Limb (tissue), 2 donors: ENCODE measurements around the gene TMEM123.
"Not testable (repeated sequence)": the region's sequence is repeated elsewhere in the genome, so short reads cannot be mapped to it uniquely, and the experiment has no call there.

ENCODE experiments used
- DNase-seq, 2 donors: peaks; one replicate each; pipeline ENCODE4 v3.0.0-alpha.2; 2016; ENCODE audit errors: extremely low spot score in 2 of 2

The TMEM123 gene

GRCh38 chr11:102396708-102397563 lies 55.6 kb downstream of the TMEM123 start:
- DNase-seq: no peak

- DNase-seq: no peak
These were observed 56.7 kb downstream of the TMEM123 start for GRCh38 chr11:102395720-102396393.

- DNase-seq: no peak
These were observed 59.3 kb downstream of the TMEM123 start for GRCh38 chr11:102393272-102393730.

GRCh38 chr11:102391549-102392237 lies 60.9 kb downstream of the TMEM123 start:
- DNase-seq: no peak

- DNase-seq: peak; percentile 21 to 42
These were observed 61.7 kb downstream of the TMEM123 start for GRCh38 chr11:102390667-102391465.

- DNase-seq: no peak
These were observed 63.3 kb downstream of the TMEM123 start for GRCh38 chr11:102389253-102389652.

- no peak for DNase-seq
These were observed 65.4 kb downstream of the TMEM123 start for GRCh38 chr11:102387043-102387781.

- no peak for DNase-seq
These were observed 66.3 kb downstream of the TMEM123 start for GRCh38 chr11:102386136-102386734.

- no peak for DNase-seq
These were observed 67.2 kb downstream of the TMEM123 start for GRCh38 chr11:102385085-102386007.

GRCh38 chr11:102384419-102385079 lies 68.0 kb downstream of the TMEM123 start:
- DNase-seq: no peak

- DNase-seq: no peak
These were observed 68.7 kb downstream of the TMEM123 start for GRCh38 chr11:102383839-102384238.

GRCh38 chr11:102382384-102382783 lies 70.2 kb downstream of the TMEM123 start:
- DNase-seq: no peak

GRCh38 chr11:102378818-102379217 lies 73.7 kb downstream of the TMEM123 start:
- no peak for DNase-seq

- no peak for DNase-seq
These were observed 74.7 kb downstream of the TMEM123 start for GRCh38 chr11:102377891-102378290.

- DNase-seq: no peak
These were observed 76.7 kb downstream of the TMEM123 start for GRCh38 chr11:102375720-102376399.

GRCh38 chr11:102374633-102375424 lies 77.7 kb downstream of the TMEM123 start:
- not testable (repeated sequence) for DNase-seq

GRCh38 chr11:102368472-102368871 lies 84.1 kb downstream of the TMEM123 start:
- DNase-seq: no peak
